IPS-20b (cell line): ENCODE data around the gene HLA-DQB2.
"Not testable (repeated sequence)": the region's sequence is repeated elsewhere in the genome, so short reads cannot be mapped to it uniquely, and the experiment has no call there.

ENCODE experiments used
- H3K27ac ChIP-seq: one replicate; pipeline ENCODE4 v1.5.1; 2013; ENCODE audit warnings: low read length
- H3K27me3 ChIP-seq: 2 replicates; pipeline ENCODE4 v1.6.1; 2013; ENCODE audit warnings: mild to moderate bottlenecking, low read length, inconsistent platforms; ENCODE audit not compliant: insufficient read depth
- H3K36me3 ChIP-seq: 2 replicates; pipeline ENCODE4 v1.6.1; 2013; ENCODE audit warnings: low read depth, mild to moderate bottlenecking, inconsistent platforms, low read length, moderate library complexity; ENCODE audit not compliant: insufficient read depth
- H3K4me1 ChIP-seq: 2 replicates; pipeline ENCODE4 v1.6.1; 2013; ENCODE audit warnings: mild to moderate bottlenecking, control low read depth, inconsistent platforms, low read length, moderate library complexity; ENCODE audit not compliant: insufficient read depth
- H3K4me3 ChIP-seq: 2 replicates; pipeline ENCODE4 v1.5.1; 2013; ENCODE audit warnings: mild to moderate bottlenecking, low read length, inconsistent platforms
- H3K9ac ChIP-seq: 2 replicates; pipeline ENCODE4 v1.6.1; 2013; ENCODE audit warnings: low read depth, mild to moderate bottlenecking, inconsistent platforms, low read length, moderate library complexity
- H3K9me3 ChIP-seq: 2 replicates; pipeline ENCODE4 v1.6.1; 2013; ENCODE audit warnings: mild to moderate bottlenecking, low read depth, low read length, inconsistent platforms; ENCODE audit not compliant: insufficient read depth

HLA-DQB2 gene

GRCh38 chr6:32785781-32786533, 22.6 kb upstream of the HLA-DQB2 start:
- Histone ChIP-seq H3K27ac (no peak overlapping the region), H3K36me3 (no peaks in the 10 kb centered on the region), H3K4me1 (no peaks in the 10 kb centered on the region), H3K4me3 (no peak overlapping the region), H3K9ac (no peak overlapping the region), H3K9me3 (no peaks in the 10 kb centered on the region), H3K27me3 (no peaks in the 10 kb centered on the region)

GRCh38 chr6:32782923-32783322, 19.6 kb upstream of the HLA-DQB2 start:
- H3K4me1 ChIP-seq, H3K36me3 ChIP-seq, H3K27ac ChIP-seq, H3K4me3 ChIP-seq, H3K9ac ChIP-seq, H3K27me3 ChIP-seq, H3K9me3 ChIP-seq: not testable (repeated sequence)

- Histone ChIP-seq H3K36me3 (no peaks in the 10 kb centered on the region), H3K4me1 (no peaks in the 10 kb centered on the region), H3K9me3 (no peaks in the 10 kb centered on the region), H3K27me3 (no peaks in the 10 kb centered on the region), H3K27ac (no peak overlapping the region), H3K9ac (no peak overlapping the region), H3K4me3 (no peak overlapping the region)
These were observed 15.7 kb upstream of the HLA-DQB2 start for GRCh38 chr6:32779036-32779435.

GRCh38 chr6:32775071-32775470, 11.7 kb upstream of the HLA-DQB2 start:
- Histone ChIP-seq H3K9ac (no peak overlapping the region), H3K4me3 (no peak overlapping the region), H3K27ac (no peak overlapping the region), H3K36me3 (no peaks in the 10 kb centered on the region), H3K4me1 (no peaks in the 10 kb centered on the region), H3K9me3 (no peaks in the 10 kb centered on the region), H3K27me3 (no peaks in the 10 kb centered on the region)

- Histone ChIP-seq H3K9ac (no peak overlapping the region), H3K27ac (no peak overlapping the region), H3K27me3 (no peaks in the 10 kb centered on the region), H3K4me1 (no peaks in the 10 kb centered on the region), H3K9me3 (no peaks in the 10 kb centered on the region), H3K4me3 (no peak overlapping the region), H3K36me3 (no peaks in the 10 kb centered on the region)
These were observed 11.1 kb upstream of the HLA-DQB2 start for GRCh38 chr6:32774426-32774825.

GRCh38 chr6:32772656-32773055, 9.3 kb upstream of the HLA-DQB2 start:
- Histone ChIP-seq H3K27me3 (no peaks in the 10 kb centered on the region), H3K9me3 (no peaks in the 10 kb centered on the region), H3K9ac (no peak overlapping the region), H3K4me1 (no peaks in the 10 kb centered on the region), H3K27ac (no peak overlapping the region), H3K4me3 (no peak overlapping the region), H3K36me3 (no peaks in the 10 kb centered on the region)

- Histone ChIP-seq H3K27ac (no peak overlapping the region), H3K27me3 (peaks cover 10% of the 10 kb centered on the region), H3K36me3 (no peaks in the 10 kb centered on the region), H3K9me3 (no peaks in the 10 kb centered on the region), H3K9ac (no peak overlapping the region), H3K4me1 (peaks cover 3% of the 10 kb centered on the region), H3K4me3 (no peak overlapping the region)
These were observed 716 bp upstream of the HLA-DQB2 start for GRCh38 chr6:32764048-32764447.

GRCh38 chr6:32761548-32761947, 1.8 kb downstream of the HLA-DQB2 start:
- H3K27ac ChIP-seq: no peak overlapping the region
- no peak overlapping the region for H3K4me3 ChIP-seq
- peaks cover 3% of the 10 kb centered on the region for H3K4me1 ChIP-seq
- peaks cover 10% of the 10 kb centered on the region for H3K27me3 ChIP-seq
- H3K36me3 ChIP-seq: no peaks in the 10 kb centered on the region
- no peaks in the 10 kb centered on the region for H3K9me3 ChIP-seq
- H3K9ac ChIP-seq: no peak overlapping the region

GRCh38 chr6:32761072-32761471, 2.3 kb downstream of the HLA-DQB2 start:
- Histone ChIP-seq H3K27me3 (peaks cover 10% of the 10 kb centered on the region), H3K4me3 (no peak overlapping the region), H3K9ac (no peak overlapping the region), H3K27ac (no peak overlapping the region), H3K36me3 (no peaks in the 10 kb centered on the region), H3K9me3 (no peaks in the 10 kb centered on the region), H3K4me1 (peaks cover 3% of the 10 kb centered on the region)

GRCh38 chr6:32759669-32760068, 3.7 kb downstream of the HLA-DQB2 start:
- Histone ChIP-seq H3K36me3 (no peaks in the 10 kb centered on the region), H3K4me1 (peaks cover 3% of the 10 kb centered on the region), H3K9me3 (no peaks in the 10 kb centered on the region), H3K9ac (no peak overlapping the region), H3K27ac (no peak overlapping the region), H3K27me3 (peaks cover 10% of the 10 kb centered on the region), H3K4me3 (no peak overlapping the region)

GRCh38 chr6:32752580-32752979, 10.8 kb downstream of the HLA-DQB2 start:
- H3K27ac ChIP-seq: no peak overlapping the region
- H3K9ac ChIP-seq: no peak overlapping the region
- H3K4me1 ChIP-seq: peaks cover 3% of the 10 kb centered on the region; the same call in 1 of the 2 replicates
- H3K4me3 ChIP-seq: no peak overlapping the region
- H3K36me3 ChIP-seq: no peaks in the 10 kb centered on the region
- no peaks in the 10 kb centered on the region for H3K27me3 ChIP-seq
- no peaks in the 10 kb centered on the region for H3K9me3 ChIP-seq

- not testable (repeated sequence) for H3K4me3 ChIP-seq, H3K9me3 ChIP-seq, H3K27me3 ChIP-seq, H3K9ac ChIP-seq, H3K36me3 ChIP-seq, H3K4me1 ChIP-seq, H3K27ac ChIP-seq
These were observed 17.7 kb downstream of the HLA-DQB2 start for GRCh38 chr6:32745649-32746048.
